ENCODE measurements around the gene NCAPD3. TPM values are rescaled to one million over a fixed set of nuclear protein-coding genes. Genes with fewer than 3 reads are reported as not detected.

Gene NCAPD3
- total and polyA plus RNA-seq, 2 donors from 2014 or later = 3.7 to 21.3 TPM

DNA sequence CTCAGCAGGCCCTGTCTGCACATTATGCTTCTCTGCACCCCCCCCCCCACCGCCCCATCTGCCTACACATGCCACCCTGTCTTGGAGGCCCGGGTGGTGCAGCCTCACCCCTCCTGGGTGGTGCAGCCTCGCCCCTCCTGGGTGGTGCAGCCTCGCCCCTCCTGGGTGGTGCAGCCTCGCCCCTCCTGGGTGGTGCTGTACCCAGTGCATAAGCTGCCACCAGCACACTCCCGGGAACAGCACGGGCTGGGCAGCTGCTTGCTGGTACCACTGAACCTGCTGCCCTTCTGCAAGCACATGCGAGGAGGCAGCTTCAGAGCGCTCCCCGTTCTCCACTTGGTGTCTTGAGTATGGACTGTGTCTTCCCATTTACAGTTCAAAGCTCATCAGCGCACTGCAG is 69.3 kb downstream of the NCAPD3 start:
- Histone ChIP-seq H3K9me3 (ENCODE audit: control insufficient read depth in 2 of 3, insufficient read depth in 1 of 3, low read length in 3 of 3) (no peaks in the 10 kb centered on the region), H3K27ac (ENCODE audit: low read depth in 2 of 2, low read length in 2 of 2) (no peak overlapping the region), H3K9ac (ENCODE audit: low read length in 3 of 3) (no peak overlapping the region), H3K27me3 (ENCODE audit: control insufficient read depth, insufficient read depth, low read length) (no peaks in the 10 kb centered on the region), H3K36me3 (ENCODE audit: control insufficient read depth in 2 of 3, insufficient read depth in 3 of 3, low read length in 3 of 3) (peaks cover 0 to 30% (median 13%) of the 10 kb centered on the region in 3 donors), H3K4me3 (ENCODE audit: low read length in 3 of 3) (no peak overlapping the region), H3K4me1 (ENCODE audit: control insufficient read depth in 2 of 3, insufficient read depth in 2 of 3, low read depth in 1 of 3, low read length in 3 of 3) (no peaks in the 10 kb centered on the region)
- DNase-seq (no peak), FAIRE-seq (no peak)
- TF ChIP-seq, protein P1, sequence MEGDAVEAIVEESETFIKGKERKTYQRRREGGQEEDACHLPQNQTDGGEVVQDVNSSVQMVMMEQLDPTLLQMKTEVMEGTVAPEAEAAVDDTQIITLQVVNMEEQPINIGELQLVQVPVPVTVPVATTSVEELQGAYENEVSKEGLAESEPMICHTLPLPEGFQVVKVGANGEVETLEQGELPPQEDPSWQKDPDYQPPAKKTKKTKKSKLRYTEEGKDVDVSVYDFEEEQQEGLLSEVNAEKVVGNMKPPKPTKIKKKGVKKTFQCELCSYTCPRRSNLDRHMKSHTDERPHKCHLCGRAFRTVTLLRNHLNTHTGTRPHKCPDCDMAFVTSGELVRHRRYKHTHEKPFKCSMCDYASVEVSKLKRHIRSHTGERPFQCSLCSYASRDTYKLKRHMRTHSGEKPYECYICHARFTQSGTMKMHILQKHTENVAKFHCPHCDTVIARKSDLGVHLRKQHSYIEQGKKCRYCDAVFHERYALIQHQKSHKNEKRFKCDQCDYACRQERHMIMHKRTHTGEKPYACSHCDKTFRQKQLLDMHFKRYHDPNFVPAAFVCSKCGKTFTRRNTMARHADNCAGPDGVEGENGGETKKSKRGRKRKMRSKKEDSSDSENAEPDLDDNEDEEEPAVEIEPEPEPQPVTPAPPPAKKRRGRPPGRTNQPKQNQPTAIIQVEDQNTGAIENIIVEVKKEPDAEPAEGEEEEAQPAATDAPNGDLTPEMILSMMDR (IDR thresholded peaks at IDR 0.05; ENCODE audit: borderline replicate concordance, extremely low read depth, insufficient read depth) = no peak
- intact Hi-C loops (cut with DNase I) = no loop called here

DNA sequence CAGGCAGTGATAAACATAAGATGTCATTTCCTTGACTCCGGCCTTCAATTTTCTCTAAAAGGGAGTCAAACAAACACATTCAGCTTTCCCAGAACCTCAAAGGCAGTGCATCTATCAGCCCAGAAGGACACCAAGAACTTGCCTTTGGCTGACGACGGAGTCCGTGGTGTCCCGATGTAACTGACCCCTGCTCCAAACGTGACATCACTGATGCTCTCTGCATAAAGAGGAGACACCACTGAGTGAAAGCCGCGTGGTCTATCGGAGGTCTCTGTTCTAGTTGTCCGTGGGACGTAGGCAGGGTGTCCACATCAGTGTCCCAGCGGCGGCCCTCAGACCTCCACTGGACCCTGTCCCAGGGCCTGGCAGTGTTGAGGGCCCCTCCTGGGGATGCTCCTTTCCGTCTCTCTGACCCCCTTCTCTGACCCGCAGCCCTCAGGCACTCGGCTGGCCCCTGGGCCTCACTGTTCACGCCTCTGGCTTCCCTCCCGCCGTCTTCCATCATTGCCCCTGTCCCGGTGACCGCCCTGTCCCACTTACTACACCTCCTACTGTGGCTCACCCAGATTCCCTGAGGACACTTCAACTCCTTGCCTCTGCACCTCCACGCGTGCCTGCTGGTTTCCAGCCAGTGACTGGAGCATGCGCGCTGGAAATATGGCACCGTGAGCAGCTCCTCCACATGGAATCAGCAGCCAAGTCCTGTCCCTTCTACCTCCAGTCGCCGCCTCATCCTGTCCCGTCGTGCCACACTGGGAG is 70.4 kb downstream of the NCAPD3 start:
- Histone ChIP-seq H3K36me3 (ENCODE audit: control insufficient read depth in 2 of 3, insufficient read depth in 3 of 3, low read length in 3 of 3) (peaks cover 0 to 25% (median 10%) of the 10 kb centered on the region in 3 donors), H3K9me3 (ENCODE audit: control insufficient read depth in 2 of 3, insufficient read depth in 1 of 3, low read length in 3 of 3) (no peaks in the 10 kb centered on the region), H3K27ac (ENCODE audit: low read depth in 2 of 2, low read length in 2 of 2) (no peak overlapping the region), H3K27me3 (ENCODE audit: control insufficient read depth, insufficient read depth, low read length) (no peaks in the 10 kb centered on the region), H3K9ac (ENCODE audit: low read length in 3 of 3) (no peak overlapping the region), H3K4me1 (ENCODE audit: control insufficient read depth in 2 of 3, insufficient read depth in 2 of 3, low read depth in 1 of 3, low read length in 3 of 3) (no peaks in the 10 kb centered on the region), H3K4me3 (ENCODE audit: low read length in 3 of 3) (no peak overlapping the region)
- intact Hi-C loops (cut with DNase I) = no loop called here
- DNase-seq = no peak
- TF ChIP-seq, protein P1 (IDR thresholded peaks at IDR 0.05; ENCODE audit: borderline replicate concordance, extremely low read depth, insufficient read depth) = no peak
- no peak for FAIRE-seq

DNA sequence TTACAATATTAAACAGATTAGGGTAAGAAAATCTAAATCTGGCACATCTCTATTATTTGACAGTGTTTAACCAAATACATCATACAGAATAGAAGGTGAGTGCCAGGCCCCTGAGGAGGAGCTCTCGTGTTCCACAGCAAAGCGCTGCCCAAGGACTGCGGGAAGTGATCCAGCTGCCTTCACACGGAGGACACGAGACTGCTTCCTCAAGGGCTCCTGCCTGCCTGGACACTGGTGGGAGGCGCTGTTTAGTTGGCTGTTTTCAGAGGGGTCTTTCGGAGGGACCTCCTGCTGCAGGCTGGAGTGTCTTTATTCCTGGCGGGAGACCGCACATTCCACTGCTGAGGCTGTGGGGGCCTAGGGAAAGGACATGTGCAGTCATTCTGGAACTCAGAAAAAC is 71.1 kb downstream of the NCAPD3 start:
- DNase-seq (no peak), FAIRE-seq (no peak)
- intact Hi-C loops (cut with DNase I) = no loop called here
- Histone ChIP-seq H3K9ac (ENCODE audit: low read length in 3 of 3) (no peak overlapping the region), H3K9me3 (ENCODE audit: control insufficient read depth in 2 of 3, insufficient read depth in 1 of 3, low read length in 3 of 3) (no peaks in the 10 kb centered on the region), H3K4me1 (ENCODE audit: control insufficient read depth in 2 of 3, insufficient read depth in 2 of 3, low read depth in 1 of 3, low read length in 3 of 3) (no peaks in the 10 kb centered on the region), H3K27me3 (ENCODE audit: control insufficient read depth, insufficient read depth, low read length) (no peaks in the 10 kb centered on the region), H3K36me3 (ENCODE audit: control insufficient read depth in 2 of 3, insufficient read depth in 3 of 3, low read length in 3 of 3) (peaks cover 0 to 25% (median 10%) of the 10 kb centered on the region in 3 donors), H3K4me3 (ENCODE audit: low read length in 3 of 3) (no peak overlapping the region), H3K27ac (ENCODE audit: low read depth in 2 of 2, low read length in 2 of 2) (no peak overlapping the region)
- TF ChIP-seq, protein P1 (IDR thresholded peaks at IDR 0.05; ENCODE audit: borderline replicate concordance, extremely low read depth, insufficient read depth) = no peak
